ENCODE results near the gene NRXN3. TPM values are rescaled to one million over a fixed set of nuclear protein-coding genes. Genes with fewer than 3 reads are reported as not detected.

Gene NRXN3
- total RNA-seq, 6 experiments from 2014 or later: 0.07 to 0.28 (median 0.11) TPM; not detected in 2

DNA sequence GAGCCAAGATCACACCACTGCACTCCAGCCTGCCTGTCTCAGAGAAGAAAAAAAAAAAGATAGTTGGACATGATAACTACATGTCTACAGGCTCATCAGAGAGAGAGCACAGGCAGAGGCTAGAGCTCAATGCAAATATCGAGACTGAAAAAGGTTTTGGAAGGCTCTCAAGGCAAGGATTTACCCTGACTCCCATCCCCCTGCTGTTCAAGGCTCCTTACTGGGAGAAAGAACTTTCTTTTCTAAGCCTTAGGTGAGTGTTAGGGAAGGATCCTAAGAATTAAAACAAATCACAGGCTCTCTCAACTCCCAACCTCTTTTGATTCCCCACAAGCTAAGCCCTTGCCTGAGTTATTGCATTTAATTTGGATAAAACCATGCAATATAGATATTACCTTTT lies 1516.0 kb downstream of the NRXN3 start:
- TF ChIP-seq, protein P1, sequence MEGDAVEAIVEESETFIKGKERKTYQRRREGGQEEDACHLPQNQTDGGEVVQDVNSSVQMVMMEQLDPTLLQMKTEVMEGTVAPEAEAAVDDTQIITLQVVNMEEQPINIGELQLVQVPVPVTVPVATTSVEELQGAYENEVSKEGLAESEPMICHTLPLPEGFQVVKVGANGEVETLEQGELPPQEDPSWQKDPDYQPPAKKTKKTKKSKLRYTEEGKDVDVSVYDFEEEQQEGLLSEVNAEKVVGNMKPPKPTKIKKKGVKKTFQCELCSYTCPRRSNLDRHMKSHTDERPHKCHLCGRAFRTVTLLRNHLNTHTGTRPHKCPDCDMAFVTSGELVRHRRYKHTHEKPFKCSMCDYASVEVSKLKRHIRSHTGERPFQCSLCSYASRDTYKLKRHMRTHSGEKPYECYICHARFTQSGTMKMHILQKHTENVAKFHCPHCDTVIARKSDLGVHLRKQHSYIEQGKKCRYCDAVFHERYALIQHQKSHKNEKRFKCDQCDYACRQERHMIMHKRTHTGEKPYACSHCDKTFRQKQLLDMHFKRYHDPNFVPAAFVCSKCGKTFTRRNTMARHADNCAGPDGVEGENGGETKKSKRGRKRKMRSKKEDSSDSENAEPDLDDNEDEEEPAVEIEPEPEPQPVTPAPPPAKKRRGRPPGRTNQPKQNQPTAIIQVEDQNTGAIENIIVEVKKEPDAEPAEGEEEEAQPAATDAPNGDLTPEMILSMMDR (IDR thresholded peaks at IDR 0.05): no peak
- H3K27ac Mint-ChIP-seq: no peak overlapping the region

DNA sequence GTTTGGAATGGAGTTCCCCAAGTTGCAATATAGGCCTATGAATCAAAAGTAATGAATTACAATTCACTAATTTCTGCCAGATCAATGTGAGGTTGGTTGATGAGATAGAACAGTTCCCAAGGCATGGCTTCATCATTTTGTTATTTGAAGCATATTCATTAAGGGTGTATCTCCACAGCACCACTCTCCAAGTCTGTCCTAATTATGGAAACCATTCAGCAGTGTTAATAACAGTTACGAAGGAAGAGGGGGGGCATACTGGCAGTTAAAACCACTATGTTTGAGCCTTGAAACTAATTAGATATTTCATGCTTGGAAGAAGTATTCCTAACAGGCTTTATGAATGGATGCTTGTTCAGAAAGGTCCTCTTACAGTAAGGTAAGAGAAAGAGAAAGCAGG lies 1520.8 kb downstream of the NRXN3 start:
- H3K9me3 Mint-ChIP-seq: peaks cover 4% of the 10 kb centered on the region; the same call in 1 of the 2 replicates
- H3K36me3 Mint-ChIP-seq (ENCODE audit: low read depth): no peaks in the 10 kb centered on the region
- no peak for DNase-seq
- H3K4me1 Mint-ChIP-seq (ENCODE audit: low read depth): no peaks in the 10 kb centered on the region
- H3K27ac Mint-ChIP-seq: no peak overlapping the region
- TF ChIP-seq, protein P1 (IDR thresholded peaks at IDR 0.05): no peak
- H3K4me3 Mint-ChIP-seq: no peak overlapping the region
- no peaks in the 10 kb centered on the region; the same call in 1 of the 2 replicates for H3K27me3 Mint-ChIP-seq (ENCODE audit: insufficient read depth)

More for the DNA sequence above, 1516.0 kb downstream of the NRXN3 start:
- Mint-ChIP-seq H3K4me3 (no peak overlapping the region), H3K4me1 (ENCODE audit: low read depth) (no peaks in the 10 kb centered on the region), H3K27me3 (ENCODE audit: insufficient read depth) (no peaks in the 10 kb centered on the region; the same call in 1 of the 2 replicates), H3K9me3 (peaks cover 3% of the 10 kb centered on the region; the same call in 1 of the 2 replicates), H3K36me3 (ENCODE audit: low read depth) (no peaks in the 10 kb centered on the region)
- no peak for DNase-seq

DNA sequence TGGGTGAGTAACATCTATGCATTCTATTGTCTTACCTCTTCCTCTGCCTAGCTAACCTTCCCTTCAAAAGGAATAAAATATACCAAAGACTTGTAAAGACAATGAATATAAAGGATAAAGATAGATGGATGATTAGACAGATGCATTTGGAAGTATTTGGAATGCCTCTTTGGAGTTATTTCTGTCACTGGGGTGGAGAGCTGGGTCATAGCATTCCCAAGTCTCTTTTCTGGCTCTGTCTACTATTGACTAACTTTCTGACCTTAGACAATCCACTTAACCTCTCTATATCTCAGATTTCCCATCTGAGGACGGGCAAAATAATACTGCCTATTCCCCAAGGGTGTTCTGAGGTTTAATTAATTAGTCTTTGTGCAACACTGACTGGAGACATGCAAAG lies 1523.8 kb downstream of the NRXN3 start:
- H3K27me3 Mint-ChIP-seq (ENCODE audit: insufficient read depth): no peaks in the 10 kb centered on the region; the same call in 1 of the 2 replicates
- TF ChIP-seq, protein P1 (IDR thresholded peaks at IDR 0.05): no peak
- H3K4me3 Mint-ChIP-seq: no peak overlapping the region

DNA sequence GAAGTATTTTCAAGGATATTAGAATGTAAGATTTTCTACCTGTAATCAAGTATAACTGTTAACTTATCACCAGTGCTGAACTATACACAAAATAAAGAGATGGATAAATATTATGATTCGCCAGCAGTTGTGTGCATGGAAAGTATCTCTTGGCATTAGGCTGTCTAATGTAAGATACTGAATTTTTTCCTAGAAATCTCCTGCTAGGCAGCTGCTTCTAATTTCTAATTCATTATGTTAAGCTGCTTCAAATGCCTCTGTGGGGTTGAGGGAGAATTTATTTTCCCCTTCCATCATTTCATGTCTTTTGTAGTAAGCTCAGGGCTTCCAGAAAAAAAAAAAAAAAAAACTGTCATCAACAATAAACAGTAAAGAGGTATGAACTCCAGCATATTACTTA lies 1525.1 kb downstream of the NRXN3 start:
- peaks cover 10% of the 10 kb centered on the region for H3K9me3 Mint-ChIP-seq
- no peaks in the 10 kb centered on the region; the same call in 1 of the 2 replicates for H3K27me3 Mint-ChIP-seq (ENCODE audit: insufficient read depth)
- no peaks in the 10 kb centered on the region for H3K4me1 Mint-ChIP-seq (ENCODE audit: low read depth)
- H3K36me3 Mint-ChIP-seq (ENCODE audit: low read depth): no peaks in the 10 kb centered on the region
- TF ChIP-seq, protein P1 (IDR thresholded peaks at IDR 0.05): no peak
- DNase-seq: no peak
- no peak overlapping the region for H3K27ac Mint-ChIP-seq
- H3K4me3 Mint-ChIP-seq: no peak overlapping the region

More for the DNA sequence above, 1523.8 kb downstream of the NRXN3 start:
- H3K27ac Mint-ChIP-seq: no peak overlapping the region
- H3K36me3 Mint-ChIP-seq (ENCODE audit: low read depth): no peaks in the 10 kb centered on the region
- peaks cover 10% of the 10 kb centered on the region; the same call in 1 of the 2 replicates for H3K9me3 Mint-ChIP-seq
- DNase-seq: no peak
- H3K4me1 Mint-ChIP-seq (ENCODE audit: low read depth): no peaks in the 10 kb centered on the region

DNA sequence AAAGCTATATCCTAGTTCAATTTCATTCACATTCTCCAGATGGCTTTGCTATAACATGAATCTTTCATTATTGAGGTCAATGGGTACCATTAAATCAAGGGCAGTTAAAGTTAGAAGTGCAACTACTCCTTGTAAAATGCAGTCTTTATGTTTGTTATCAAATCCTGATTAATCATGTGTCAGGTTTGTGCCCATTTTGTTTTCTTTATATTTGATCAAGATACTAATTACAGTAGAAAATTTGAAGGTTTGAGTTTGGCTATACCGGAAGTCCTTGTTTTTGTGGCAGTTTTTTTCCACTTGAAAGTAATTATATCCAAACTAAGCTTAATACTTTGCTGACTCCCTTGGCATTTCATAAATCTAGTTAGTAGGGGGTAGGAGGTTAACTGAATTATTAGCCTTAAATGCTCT lies 1528.1 kb downstream of the NRXN3 start:
- H3K27me3 Mint-ChIP-seq (ENCODE audit: insufficient read depth): no peaks in the 10 kb centered on the region
- no peak for DNase-seq
- H3K36me3 Mint-ChIP-seq (ENCODE audit: low read depth): no peaks in the 10 kb centered on the region
- no peaks in the 10 kb centered on the region for H3K4me1 Mint-ChIP-seq (ENCODE audit: low read depth)
- no peak overlapping the region for H3K4me3 Mint-ChIP-seq
- H3K9me3 Mint-ChIP-seq: peaks cover 6% of the 10 kb centered on the region
- TF ChIP-seq, protein P1 (IDR thresholded peaks at IDR 0.05): no peak
- no peak overlapping the region for H3K27ac Mint-ChIP-seq
